Measurements from ENCODE around the gene SPR.

The SPR gene

DNA sequence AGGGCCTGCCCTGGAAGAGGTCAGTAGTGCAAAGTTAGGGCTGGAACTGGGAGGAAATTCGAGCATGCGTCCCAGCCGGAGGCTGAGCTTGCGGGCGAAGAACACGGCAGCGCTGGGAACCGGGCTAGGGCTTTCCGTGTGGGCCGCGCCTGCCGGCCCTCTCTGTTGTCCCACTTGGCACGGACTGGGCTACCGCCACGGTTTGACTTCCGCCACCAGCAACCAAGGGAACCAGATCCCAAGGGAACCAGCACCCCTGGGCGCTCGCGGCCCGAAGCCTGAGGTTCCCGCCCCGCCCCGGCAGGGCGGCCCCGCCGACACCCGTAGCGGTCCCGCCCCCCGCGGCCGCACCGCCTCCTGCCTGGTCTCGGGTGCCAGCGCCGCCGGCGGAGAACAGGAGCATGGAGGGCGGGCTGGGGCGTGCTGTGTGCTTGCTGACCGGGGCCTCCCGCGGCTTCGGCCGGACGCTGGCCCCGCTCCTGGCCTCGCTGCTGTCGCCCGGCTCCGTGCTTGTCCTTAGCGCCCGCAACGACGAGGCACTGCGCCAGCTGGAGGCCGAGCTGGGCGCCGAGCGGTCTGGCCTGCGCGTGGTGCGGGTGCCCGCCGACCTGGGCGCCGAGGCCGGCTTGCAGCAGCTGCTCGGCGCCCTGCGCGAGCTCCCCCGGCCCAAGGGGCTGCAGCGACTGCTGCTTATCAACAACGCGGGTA is at the start of gene SPR:
Gene SPR (plus strand): TSS at position 377 of the 708 bp plus-strand sequence. CDS start 25 bp downstream, at position 402.
- DNase-seq (ENCODE audit: low read depth in 2 of 3, low spot score in 1 of 3) = peak; percentile 23 to 70 (median 48)

DNA sequence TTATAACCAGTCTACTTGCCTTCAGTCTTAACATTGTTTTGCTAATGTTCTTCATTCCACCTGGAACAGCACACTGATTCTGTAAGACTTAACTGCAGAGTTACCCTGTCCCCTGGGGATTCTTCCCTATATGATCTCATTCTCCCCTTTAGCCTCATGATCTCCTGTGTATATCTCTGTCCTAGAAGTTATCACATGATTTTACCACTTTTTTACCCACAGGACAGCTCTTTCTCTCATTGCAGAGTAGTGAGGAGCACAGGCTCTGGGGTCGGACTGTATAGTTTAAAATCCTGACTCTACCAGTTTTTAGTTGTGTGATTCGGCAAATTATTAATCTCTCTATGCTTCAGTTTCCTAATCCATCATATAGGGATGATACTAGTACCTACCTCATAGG is 47.1 kb upstream of the SPR start:
- DNase-seq (ENCODE audit: low read depth in 2 of 3, low spot score in 1 of 3) = no peak

DNA sequence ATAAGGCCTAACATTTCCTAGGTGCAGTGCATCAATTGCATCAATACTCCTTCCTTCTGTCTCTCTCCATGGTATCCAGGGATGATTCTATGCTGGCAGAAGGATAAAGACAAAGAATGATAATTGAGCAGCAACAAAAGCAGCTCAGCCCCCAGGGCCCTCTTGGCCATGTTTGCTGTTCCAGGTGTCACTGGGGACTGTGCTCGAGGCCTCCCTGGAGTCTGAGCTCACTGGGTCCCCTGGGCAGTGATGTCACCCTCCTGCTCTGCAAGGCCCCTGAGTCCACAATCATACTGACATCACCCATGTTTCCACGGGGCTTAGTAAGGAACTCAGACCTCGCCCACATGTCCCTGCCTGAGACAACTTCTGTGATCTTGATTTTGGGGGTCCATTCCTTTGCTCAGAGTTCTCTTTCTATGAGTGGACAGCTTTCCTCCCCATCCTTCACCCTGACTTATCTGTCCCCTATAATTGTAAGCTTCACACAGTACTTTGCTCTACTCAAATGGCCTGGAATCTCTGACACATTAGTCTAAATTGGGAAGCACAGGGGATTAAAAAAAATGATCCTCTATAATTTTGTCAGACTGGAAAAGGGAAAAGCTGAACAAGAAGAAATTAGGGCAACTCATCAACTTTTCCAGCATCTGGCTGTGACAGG is 45.6 kb upstream of the SPR start:
- DNase-seq (ENCODE audit: low read depth in 2 of 3, low spot score in 1 of 3) = no peak

DNA sequence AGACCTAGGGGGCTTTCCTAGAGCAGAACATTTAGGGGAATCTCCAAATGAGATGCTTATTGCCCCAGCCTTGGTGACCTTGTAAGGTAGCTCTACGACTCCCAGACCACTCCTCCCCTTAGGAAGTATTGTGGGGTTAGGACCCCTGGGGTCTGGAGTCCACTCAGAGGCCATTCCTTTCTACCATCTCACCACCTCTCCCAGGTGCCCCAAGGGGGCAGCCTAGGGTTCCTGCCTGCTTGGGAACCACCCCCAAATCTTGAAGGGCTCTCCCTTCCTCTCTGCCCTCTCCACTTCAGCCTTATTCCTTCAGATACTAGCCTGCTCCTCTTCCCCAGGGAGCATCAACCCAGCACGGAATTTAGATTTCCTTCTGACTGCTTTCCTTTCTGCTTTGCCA is 43.9 kb upstream of the SPR start:
- DNase-seq (ENCODE audit: low read depth in 2 of 3, low spot score in 1 of 3) = no peak

DNA sequence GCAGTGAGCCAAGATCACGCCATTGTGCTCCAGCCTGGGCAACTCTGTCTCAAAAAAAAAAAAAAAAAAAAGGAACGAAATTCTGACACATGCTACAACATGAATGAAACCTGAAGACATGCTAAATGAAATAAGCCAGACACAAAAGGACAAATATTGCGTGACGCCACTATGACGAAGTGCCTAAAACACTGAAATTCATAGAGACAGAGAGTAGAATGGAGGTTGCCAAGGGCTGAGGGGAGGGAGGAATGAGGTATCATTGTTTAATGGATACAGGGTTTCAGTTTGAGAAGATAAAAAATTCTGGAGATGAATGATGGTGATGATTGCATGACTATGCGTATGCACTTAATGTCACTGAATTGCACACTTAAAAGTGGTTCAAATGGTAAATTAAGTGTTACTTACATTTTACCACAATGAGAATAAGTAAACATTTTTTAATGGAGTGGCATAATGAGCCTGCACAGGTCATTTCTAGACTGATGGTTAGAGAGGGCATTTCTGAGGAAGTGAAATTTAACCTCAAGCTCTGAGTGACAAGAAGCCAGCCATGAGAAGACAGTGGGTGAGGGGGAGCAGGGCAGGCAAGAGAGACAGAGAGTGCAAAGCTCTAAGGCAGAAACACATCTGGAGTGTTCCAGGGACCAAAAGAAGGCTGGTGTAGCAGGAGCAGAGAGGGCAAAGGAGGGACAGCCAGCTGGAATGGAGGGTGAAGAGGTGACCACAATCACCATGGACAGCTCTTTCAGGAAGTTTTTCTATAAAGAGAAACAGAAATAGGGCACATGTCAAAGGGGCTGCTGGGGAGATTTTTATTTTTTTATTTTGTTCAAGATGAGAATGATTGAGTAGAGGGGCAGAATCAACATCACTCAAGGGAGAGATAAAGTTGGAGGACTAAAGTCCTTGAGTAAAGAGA is 40.8 kb upstream of the SPR start:
- DNase-seq (ENCODE audit: low read depth in 2 of 3, low spot score in 1 of 3) = no peak

DNA sequence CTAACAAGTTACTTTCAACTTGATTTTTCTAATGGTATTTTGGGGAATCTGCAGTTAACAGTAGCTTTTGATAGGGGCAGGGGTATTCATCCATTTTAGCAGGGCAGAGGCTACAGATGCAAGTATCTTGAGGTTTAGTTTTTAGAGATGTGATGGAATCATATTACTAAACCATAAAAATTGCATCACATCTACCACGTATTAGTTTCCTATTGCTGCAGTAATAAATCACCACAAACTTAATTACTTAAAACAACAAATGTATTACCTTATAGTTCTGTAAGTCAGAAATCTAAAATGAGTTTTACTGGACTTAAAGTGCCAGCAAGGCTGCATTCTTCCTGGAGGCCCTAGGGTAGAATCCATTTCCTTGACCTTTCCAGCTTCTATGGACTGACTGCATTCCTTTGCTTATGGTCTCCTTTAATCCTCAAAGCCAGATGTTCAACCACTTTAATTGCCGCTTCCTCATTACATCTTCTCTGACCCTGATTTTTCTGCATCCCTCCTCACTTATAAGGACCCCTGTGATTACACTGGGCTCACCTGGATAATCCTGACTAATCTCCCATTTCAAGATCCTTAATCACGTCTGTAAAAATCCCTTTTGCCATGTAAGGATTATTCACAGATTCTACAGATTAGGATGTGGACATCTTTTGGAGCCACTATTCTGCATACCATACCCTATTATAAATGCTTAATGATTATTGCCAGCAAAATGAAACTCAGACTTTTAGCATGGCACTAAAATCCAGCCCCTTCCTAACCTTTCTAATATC is 39.5 kb upstream of the SPR start:
- no peak for DNase-seq (ENCODE audit: low read depth in 2 of 3, low spot score in 1 of 3)

DNA sequence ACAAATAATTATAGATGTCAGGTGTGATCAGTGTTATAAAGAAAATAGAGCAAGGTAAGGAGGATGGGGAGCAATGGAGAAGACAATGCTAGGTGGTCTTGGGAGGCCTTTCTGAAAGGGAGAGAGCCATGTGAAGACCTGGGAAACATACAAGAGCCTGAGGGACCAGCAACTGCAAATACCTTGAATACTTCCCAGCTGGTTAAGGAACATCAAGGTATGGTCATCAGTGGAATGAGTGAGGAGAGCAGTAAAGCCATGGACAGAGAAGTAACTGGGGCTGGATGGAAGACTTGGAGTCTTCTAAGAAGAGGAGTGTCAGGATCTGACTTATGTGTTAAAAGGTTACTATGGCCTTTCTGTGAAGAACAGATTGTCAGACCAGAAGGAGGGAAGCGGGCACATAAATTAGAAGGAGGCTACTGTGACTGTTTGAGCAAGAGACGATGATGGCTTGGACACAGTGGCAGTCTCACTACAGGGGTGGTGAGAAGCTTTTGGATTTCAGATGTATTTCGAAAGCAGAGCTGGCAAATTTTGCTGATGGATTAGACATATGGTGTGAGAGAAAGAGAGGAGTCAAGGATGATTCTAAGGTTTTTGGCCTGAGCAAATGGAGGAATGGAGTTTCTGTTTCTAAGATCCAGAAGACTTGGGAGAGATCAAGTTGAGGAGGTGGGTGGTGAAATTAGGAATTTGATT is 38.6 kb upstream of the SPR start:
- DNase-seq (ENCODE audit: low read depth in 2 of 3, low spot score in 1 of 3) = no peak

DNA sequence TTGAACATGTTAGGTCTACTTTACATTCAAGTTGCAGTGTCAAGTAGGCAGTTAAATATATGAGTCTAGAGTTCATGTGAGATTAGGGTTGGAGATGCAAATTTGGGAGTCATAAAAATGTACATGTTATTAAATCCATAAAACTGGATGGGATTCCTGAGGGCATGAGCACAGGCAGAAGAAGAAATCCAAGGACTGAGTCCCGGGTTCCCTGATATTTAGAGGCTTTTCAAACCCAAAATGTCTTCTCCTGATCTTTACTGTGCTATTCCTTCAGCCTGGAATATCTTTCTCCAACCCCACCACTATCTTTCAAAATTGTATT is 38.1 kb upstream of the SPR start:
- DNase-seq (ENCODE audit: low read depth in 2 of 3, low spot score in 1 of 3) = no peak

DNA sequence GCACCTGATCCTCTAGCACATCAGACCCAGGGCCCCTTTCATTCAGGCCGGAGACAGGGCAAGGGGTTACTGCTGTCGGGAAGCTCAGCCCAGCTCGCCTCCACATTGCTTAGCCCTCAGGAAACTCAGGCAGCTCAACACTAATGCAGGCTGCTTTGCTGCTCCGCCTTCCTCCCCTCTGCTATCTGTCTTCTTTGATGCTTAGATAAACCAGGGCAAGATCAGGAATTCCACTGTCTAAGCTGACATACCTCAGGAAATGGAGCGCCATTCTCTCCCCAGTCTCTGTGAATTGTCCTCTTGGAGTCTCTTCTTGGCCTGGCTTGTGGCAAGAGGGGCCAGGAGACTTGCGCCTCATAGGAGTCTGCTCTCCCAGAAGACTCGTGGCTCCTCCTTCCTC is 35.9 kb upstream of the SPR start:
- DNase-seq (ENCODE audit: low read depth in 2 of 3, low spot score in 1 of 3) = no peak

DNA sequence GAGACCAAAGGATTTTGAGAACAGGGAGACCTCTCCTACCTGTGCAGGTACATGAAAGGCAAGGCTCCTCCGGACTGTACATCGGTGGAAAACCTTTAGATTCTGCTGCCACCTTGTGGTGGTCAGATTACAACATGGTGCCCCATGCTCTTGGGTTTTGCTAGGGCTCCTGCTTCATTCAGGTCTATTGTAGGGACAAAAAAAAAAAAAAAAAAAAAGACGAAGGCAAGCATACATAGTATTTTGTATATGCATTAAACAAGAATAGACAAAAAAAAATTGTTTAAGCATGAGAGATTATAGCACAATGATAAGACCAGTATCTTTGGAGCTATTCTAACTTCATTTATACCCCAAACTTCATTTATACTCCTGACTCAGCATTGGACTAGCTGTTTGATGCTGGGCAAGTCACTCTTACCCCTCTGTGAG is 27.4 kb upstream of the SPR start:
- peak in 2 of 3 donors; percentile 44 to 63 for DNase-seq (ENCODE audit: low read depth in 2 of 3, low spot score in 1 of 3)

DNA sequence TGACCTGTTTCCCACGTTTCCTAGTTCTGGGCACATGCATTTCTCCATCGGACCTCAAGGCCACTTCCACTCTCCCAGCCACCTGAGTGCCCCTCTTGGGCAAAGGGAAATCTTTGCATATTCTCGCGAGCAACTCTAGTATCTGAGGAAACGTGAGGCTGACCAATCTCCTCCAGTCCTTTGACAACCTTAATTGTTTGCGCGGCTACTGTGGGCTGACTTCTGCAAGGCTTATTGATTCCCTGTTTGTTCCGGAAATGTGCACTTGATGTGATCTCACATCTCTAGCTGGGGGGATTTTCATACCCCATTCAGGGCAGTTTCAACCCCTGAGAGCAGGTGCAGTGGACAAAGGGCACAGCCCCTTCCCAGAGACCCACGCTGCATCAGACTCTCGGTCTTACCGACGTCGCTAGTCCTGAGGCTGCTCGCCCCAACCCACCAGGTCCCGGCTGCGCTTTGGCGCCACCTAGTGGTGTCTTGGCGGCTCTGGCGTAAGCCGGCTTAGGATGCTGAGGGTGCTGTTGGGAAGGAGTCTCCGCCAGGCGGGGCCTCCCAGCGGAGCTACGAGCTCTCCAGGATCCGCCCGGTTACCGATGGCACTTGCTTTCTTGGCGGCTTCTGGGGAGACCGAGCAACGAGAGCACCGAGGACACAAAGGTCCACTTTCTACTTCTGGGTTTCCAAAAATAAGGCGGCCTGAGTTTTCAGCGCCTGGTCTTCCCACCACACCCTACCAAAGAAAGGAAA is 24.8 kb upstream of the SPR start:
- DNase-seq (ENCODE audit: low read depth in 2 of 3, low spot score in 1 of 3) = peak; percentile 80 to 85 (median 84)

DNA sequence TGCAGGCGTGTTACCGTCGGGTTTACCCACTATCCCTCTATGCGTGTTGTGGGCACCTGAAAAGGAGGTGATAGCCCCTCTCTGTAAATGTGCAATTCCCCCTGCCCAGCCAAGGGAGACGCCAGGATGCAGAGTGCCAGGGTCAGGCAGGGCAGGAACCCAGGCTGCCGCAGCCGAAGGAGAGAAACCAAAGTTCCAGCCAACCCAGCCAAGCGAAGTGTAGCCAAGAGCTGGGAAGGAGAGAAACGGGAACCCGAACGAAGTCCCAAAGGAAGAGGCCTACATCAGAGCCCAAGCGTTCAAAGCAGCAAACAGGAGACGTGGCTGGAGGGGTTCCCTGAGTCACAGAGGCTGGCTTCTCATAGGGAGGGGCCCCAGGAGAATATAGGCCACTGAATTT is 24.2 kb upstream of the SPR start:
- no peak for DNase-seq (ENCODE audit: low read depth in 2 of 3, low spot score in 1 of 3)

DNA sequence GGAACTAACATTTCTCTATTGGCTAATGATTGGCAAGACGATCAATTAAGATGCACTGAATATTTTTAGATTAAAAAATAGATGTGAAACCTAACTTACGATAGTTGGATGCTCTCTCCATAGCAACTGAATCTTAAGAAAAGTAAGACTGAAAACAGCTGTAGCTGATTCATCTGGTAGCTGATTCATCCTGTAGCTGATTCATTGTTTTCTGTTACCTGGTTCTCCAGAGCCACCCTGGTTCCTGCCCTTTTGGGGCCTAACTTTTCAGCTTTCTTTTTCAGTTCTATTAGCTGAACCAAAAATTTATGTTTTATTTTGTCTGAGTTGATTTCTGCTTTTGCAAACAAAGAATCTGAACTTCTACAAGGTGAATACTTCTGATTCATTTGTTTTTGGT is 22.7 kb upstream of the SPR start:
- DNase-seq (ENCODE audit: low read depth in 2 of 3, low spot score in 1 of 3) = peak in 2 of 3 donors; percentile 10 to 17

DNA sequence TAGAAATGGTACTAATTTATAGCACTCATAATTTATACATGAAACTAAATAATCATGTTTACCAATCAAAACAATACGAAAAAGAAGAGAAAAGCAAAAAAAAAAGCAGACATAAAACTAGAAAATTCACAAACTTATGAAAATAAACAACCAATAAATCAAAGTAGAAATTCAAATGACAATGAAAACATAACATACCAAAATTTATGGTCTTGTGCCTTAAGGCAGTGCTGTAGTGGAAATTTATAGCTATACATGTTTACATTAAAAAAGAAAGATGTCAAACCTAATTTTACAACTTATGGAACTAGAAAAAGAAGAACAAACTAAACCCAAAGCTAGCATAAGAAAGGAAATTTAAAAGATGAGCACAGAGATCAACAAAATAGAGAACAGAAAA is 16.1 kb upstream of the SPR start:
- DNase-seq (ENCODE audit: low read depth in 2 of 3, low spot score in 1 of 3) = no peak

DNA sequence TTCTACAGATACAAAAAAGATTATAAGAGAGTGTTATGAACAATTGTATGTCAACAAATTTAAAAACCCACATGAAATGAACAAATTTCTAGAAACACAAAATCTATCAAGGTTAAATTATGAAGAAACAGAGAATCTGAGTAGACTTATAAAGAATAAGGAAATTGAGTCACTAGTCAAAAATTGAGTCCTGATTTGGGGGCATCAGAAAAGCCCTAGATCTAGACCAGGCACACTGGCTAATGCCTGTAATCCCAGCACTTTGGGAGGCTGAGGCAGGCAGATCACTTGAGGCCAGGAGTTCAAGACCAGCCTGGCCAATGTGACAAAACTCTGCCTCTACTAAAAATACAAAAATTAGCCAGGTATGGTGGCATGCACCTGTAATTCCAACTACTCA is 15.3 kb upstream of the SPR start:
- no peak for DNase-seq (ENCODE audit: low read depth in 2 of 3, low spot score in 1 of 3)

DNA sequence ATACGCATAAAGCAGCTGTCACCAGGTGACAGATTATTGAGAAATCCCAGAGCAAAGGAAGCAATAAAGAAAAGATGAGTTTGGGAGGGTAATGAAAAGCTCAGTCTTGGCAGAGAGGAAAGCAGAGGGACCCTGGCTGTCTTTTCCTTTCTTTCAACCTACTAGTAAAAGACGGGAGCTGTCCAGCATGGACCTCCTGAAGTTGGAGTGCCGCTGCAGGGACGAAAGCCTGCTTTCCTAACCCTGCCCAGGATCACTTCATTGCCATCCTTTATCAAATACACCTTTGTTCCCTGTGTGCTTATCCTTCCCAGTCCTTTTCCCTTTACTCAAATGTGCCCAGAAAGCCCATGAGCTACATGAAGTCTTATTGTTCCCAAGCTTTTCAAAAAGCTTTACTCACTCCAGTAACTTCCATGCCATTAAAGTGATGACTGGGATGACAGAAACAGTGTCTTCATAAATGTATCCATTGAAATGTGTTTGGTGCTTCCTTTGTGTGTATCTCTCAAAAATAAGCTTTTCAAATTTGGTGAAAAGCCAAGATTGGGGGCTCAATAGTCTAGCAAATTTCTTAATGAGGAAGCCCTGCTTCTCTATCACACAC is 3.7 kb upstream of the SPR start:
- peak in 1 of 3 donors; percentile 16 for DNase-seq (ENCODE audit: low read depth in 2 of 3, low spot score in 1 of 3)

DNA sequence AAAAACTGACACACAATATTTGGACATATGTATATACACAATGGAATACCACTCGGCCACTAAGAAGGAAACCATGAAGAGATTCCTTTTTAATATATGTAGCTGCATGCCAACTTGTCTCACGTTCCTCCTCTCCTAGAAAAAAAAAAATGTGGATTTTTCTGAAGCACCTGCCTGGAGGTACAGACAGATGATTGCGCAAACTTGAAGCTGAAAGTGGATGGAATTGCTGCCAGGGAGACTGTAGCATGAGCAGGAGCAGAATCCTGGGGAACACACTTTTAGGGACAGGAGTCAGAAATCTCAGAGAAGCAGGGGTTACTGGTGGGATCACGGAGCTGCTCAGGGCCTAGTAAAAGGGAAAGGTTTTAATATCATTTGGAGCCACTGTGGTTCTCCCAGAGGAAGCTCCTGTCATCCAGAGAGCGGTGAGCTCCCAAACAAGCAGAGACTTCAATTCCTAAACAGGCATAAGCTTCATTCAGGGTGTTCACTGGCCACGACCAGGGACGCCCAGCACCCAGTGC is 640 bp upstream of the SPR start:
- DNase-seq (ENCODE audit: low read depth in 2 of 3, low spot score in 1 of 3) = no peak

DNA sequence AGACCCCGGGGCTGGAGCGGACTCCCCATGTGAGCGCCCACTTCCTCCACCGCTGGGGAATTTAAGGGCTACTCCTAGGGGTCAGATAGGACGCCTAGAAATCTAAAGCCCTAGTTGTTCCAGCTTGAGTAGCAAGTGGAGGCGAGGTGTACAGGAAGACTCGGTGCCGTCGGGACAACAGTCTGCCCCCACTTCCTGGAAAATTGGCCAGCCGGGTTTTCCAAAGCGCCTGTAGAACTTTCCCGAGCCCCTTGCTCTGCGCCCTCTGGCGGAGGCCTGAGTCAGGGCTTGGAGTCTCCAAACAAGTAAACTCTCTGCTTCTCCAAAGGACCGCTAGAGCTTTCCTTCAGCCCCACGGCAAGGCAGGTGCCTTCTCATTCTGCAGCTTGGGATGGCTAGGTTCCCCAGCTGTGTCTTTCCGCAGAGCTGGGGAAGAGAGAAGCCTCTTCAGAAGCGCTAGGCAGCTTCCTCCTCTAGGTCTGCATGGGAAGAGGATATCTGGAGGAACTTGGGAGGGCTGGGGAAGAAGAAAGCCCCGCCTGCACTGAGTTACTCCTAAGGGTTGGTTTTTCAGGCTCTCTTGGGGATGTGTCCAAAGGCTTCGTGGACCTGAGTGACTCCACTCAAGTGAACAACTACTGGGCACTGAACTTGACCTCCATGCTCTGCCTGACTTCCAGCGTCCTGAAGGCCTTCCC is 681 bp downstream of the SPR start:
- DNase-seq (ENCODE audit: low read depth in 2 of 3, low spot score in 1 of 3) = peak; percentile 38 to 58 (median 41)
